ENCODE data around the gene PLA2G6.

DNA sequence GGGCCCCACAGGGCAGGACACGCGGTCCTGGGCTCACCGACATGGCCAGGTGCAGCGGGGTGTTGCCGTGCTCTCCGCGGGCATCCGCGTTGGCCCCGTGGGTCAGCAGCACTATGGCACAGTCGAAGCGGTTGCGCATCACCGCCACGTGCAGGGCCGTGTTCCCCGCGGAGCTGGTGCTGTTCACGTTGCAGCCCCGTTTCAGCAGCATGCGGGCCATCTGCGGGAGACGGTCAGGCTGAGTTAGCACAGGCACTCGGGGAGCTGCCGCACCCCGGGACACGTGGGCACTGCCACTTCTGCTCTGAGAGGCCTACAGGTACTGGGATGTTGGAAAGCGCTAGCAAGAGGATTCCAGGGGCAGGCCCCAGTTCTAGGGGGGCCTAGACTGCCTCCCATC lies 48.8 kb downstream of the PLA2G6 start:
- TF ChIP-seq, protein P1, sequence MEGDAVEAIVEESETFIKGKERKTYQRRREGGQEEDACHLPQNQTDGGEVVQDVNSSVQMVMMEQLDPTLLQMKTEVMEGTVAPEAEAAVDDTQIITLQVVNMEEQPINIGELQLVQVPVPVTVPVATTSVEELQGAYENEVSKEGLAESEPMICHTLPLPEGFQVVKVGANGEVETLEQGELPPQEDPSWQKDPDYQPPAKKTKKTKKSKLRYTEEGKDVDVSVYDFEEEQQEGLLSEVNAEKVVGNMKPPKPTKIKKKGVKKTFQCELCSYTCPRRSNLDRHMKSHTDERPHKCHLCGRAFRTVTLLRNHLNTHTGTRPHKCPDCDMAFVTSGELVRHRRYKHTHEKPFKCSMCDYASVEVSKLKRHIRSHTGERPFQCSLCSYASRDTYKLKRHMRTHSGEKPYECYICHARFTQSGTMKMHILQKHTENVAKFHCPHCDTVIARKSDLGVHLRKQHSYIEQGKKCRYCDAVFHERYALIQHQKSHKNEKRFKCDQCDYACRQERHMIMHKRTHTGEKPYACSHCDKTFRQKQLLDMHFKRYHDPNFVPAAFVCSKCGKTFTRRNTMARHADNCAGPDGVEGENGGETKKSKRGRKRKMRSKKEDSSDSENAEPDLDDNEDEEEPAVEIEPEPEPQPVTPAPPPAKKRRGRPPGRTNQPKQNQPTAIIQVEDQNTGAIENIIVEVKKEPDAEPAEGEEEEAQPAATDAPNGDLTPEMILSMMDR (IDR thresholded peaks at IDR 0.05) = no peak
- TF ChIP-seq POLR2A (IDR thresholded peaks at IDR 0.05) = no peak
